Measurements from ENCODE around the gene SPRING1.
A peak's percentile ranks its signal among the peaks of the same experiment; 100 is the strongest.

Gene SPRING1

GRCh38 chr12:116708826-116709756 is 28.8 kb downstream of the SPRING1 start:
- peak; percentile 62 for TF ChIP-seq CTCF (IDR thresholded peaks at IDR 0.05; ENCODE audit: insufficient read depth, low read depth, low read length, missing control alignments)
- H3K4me3 ChIP-seq (ENCODE audit: low read depth, low read length): no peak overlapping the region
- peak; percentile 43 for DNase-seq (ENCODE audit: low read depth)

DNA sequence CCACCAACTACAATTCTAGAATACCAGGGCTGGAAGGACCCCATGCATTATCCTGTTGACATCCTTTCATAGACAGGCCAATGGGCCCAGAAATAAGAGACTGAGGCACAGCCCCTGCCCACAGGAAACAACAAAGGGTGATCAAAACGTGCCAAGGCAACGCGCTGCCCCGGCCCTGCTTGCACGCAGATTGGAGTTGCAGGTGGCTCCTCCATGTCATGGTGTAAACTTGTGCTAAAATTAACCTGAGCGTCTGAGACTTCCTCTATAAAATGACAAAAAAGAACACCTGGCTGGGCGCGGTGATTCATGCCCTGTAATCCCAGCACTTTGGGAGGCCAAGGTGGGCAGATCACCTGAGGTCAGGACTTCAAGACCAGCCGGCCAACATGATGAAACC is 30.1 kb downstream of the SPRING1 start:
- no peak overlapping the region for H3K4me3 ChIP-seq (ENCODE audit: low read depth, low read length)
- DNase-seq (ENCODE audit: low read depth): no peak

DNA sequence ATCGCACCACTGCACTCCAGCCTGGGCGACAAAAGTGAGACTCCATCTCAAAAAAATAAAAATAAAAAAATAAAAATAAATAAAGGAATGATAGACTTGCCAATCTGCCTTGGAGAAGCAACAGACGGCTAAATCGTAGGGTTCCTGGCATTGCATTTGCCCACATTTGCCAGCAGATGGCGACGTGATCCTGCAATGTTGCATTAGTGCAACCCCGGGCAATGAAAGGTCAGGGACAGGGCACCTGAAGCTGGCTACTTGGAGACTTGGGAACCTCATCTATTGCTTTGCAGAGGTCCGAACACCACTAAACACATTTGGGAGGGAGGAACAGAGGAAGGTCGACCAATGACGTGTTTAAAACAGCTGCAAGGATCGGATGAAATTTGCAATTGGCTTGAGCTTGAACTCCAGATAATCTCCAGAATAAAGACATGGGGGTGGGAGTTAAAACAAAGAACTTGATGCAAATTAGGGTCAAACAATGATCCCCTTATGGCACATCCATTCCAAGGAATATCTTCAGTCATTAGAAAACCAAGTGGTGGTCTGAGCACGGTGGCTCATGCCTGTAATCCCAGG is 34.6 kb downstream of the SPRING1 start:
- no peak overlapping the region for H3K4me3 ChIP-seq (ENCODE audit: low read depth, low read length)
- DNase-seq (ENCODE audit: low read depth): peak; percentile 72
- peak; percentile 86 for TF ChIP-seq CTCF (IDR thresholded peaks at IDR 0.05; ENCODE audit: insufficient read depth, low read depth, low read length, missing control alignments)

More for the DNA sequence above, 30.1 kb downstream of the SPRING1 start:
- TF ChIP-seq CTCF (IDR thresholded peaks at IDR 0.05; ENCODE audit: insufficient read depth, low read depth, low read length, missing control alignments): no peak

GRCh38 chr12:116701432-116701831 is 36.4 kb downstream of the SPRING1 start:
- TF ChIP-seq CTCF (IDR thresholded peaks at IDR 0.05; ENCODE audit: insufficient read depth, low read depth, low read length, missing control alignments): no peak
- no peak for DNase-seq (ENCODE audit: low read depth)
- no peak overlapping the region for H3K4me3 ChIP-seq (ENCODE audit: low read depth, low read length)

GRCh38 chr12:116700066-116700465 is 37.8 kb downstream of the SPRING1 start:
- no peak for DNase-seq (ENCODE audit: low read depth)
- TF ChIP-seq CTCF (IDR thresholded peaks at IDR 0.05; ENCODE audit: insufficient read depth, low read depth, low read length, missing control alignments): no peak
- H3K4me3 ChIP-seq (ENCODE audit: low read depth, low read length): no peak overlapping the region

- no peak for DNase-seq (ENCODE audit: low read depth)
- H3K4me3 ChIP-seq (ENCODE audit: low read depth, low read length): no peak overlapping the region
These were observed 39.3 kb downstream of the SPRING1 start for GRCh38 chr12:116698554-116699075.

More at GRCh38 chr12:116698554-116699075, 39.3 kb downstream of the SPRING1 start:
- no peak for TF ChIP-seq CTCF (IDR thresholded peaks at IDR 0.05; ENCODE audit: insufficient read depth, low read depth, low read length, missing control alignments)
